Measurements from ENCODE around the gene TTC1. TPM values are rescaled to one million over a fixed set of nuclear protein-coding genes. Genes with fewer than 3 reads are reported as not detected.

The TTC1 gene
- total RNA-seq, 1 experiment from 2014 or later = 84.6 TPM

- CTCF ChIA-PET = interaction anchor here (0.7 kb wide), 1 partner anchor 452 kb away, joined by 3 read pairs; no protein-coding TSS in a partner anchor
Observed at GRCh38 chr5:159971038-159971437, 37.9 kb upstream of the TTC1 start.

GRCh38 chr5:159971514-159971913 lies 37.4 kb upstream of the TTC1 start:
- no peak for TF ChIP-seq CTCF (IDR thresholded peaks at IDR 0.05; ENCODE audit: unreplicated experiment)
- H3K9me3 Mint-ChIP-seq (ENCODE audit: unreplicated experiment) = no peaks in the 10 kb centered on the region
- peaks cover 9% of the 10 kb centered on the region for H3K4me1 Mint-ChIP-seq (ENCODE audit: insufficient read depth, unreplicated experiment)
- H3K4me3 Mint-ChIP-seq (ENCODE audit: unreplicated experiment) = no peak overlapping the region
- no peak overlapping the region for H3K27ac Mint-ChIP-seq (ENCODE audit: low read depth, unreplicated experiment)
- no peaks in the 10 kb centered on the region for H3K27me3 Mint-ChIP-seq (ENCODE audit: insufficient read depth, unreplicated experiment)
- ChIA-PET POLR2A (no interaction called here), CTCF (no interaction called here)
- intact Hi-C loops (cut with micrococcal nuclease) = no loop called here
- BruUV-seq (replicated peaks) = no TSS peak
- no peaks in the 10 kb centered on the region for H3K36me3 Mint-ChIP-seq (ENCODE audit: insufficient read depth, unreplicated experiment)
- no peak for DNase-seq (ENCODE audit: unreplicated experiment)

More at GRCh38 chr5:159971038-159971437, 37.9 kb upstream of the TTC1 start:
- no peaks in the 10 kb centered on the region for H3K9me3 Mint-ChIP-seq (ENCODE audit: unreplicated experiment)
- no peak for TF ChIP-seq CTCF (IDR thresholded peaks at IDR 0.05; ENCODE audit: unreplicated experiment)
- no peak overlapping the region for H3K4me3 Mint-ChIP-seq (ENCODE audit: unreplicated experiment)
- POLR2A ChIA-PET = interaction anchor here (0.5 kb wide), 1 partner anchor 549 kb away, joined by 3 read pairs; no protein-coding TSS in a partner anchor
- H3K27me3 Mint-ChIP-seq (ENCODE audit: insufficient read depth, unreplicated experiment) = no peaks in the 10 kb centered on the region
- no peak for DNase-seq (ENCODE audit: unreplicated experiment)
- no TSS peak for BruUV-seq (replicated peaks)
- H3K36me3 Mint-ChIP-seq (ENCODE audit: insufficient read depth, unreplicated experiment) = no peaks in the 10 kb centered on the region
- intact Hi-C loops (cut with micrococcal nuclease) = no loop called here
- peaks cover 9% of the 10 kb centered on the region for H3K4me1 Mint-ChIP-seq (ENCODE audit: insufficient read depth, unreplicated experiment)
- H3K27ac Mint-ChIP-seq (ENCODE audit: low read depth, unreplicated experiment) = no peak overlapping the region

- Mint-ChIP-seq H3K27ac (ENCODE audit: low read depth, unreplicated experiment) (no peak overlapping the region), H3K9me3 (ENCODE audit: unreplicated experiment) (no peaks in the 10 kb centered on the region), H3K27me3 (ENCODE audit: insufficient read depth, unreplicated experiment) (no peaks in the 10 kb centered on the region), H3K4me3 (ENCODE audit: unreplicated experiment) (no peak overlapping the region), H3K4me1 (ENCODE audit: insufficient read depth, unreplicated experiment) (peaks cover 9% of the 10 kb centered on the region), H3K36me3 (ENCODE audit: insufficient read depth, unreplicated experiment) (no peaks in the 10 kb centered on the region)
- no peak for DNase-seq (ENCODE audit: unreplicated experiment)
- intact Hi-C loops (cut with micrococcal nuclease) = no loop called here
- TF ChIP-seq CTCF (IDR thresholded peaks at IDR 0.05; ENCODE audit: unreplicated experiment) = no peak
- BruUV-seq (replicated peaks) = no TSS peak
- CTCF ChIA-PET = interaction anchor here (0.6 kb wide), 1 partner anchor 456 kb away, joined by 3 read pairs; no protein-coding TSS in a partner anchor
- POLR2A ChIA-PET = no interaction called here
Observed at GRCh38 chr5:159971931-159972461, 36.9 kb upstream of the TTC1 start.

- BruUV-seq (replicated peaks) = no TSS peak
- Mint-ChIP-seq H3K27ac (ENCODE audit: low read depth, unreplicated experiment) (no peak overlapping the region), H3K27me3 (ENCODE audit: insufficient read depth, unreplicated experiment) (no peaks in the 10 kb centered on the region), H3K4me3 (ENCODE audit: unreplicated experiment) (no peak overlapping the region), H3K9me3 (ENCODE audit: unreplicated experiment) (no peaks in the 10 kb centered on the region), H3K36me3 (ENCODE audit: insufficient read depth, unreplicated experiment) (no peaks in the 10 kb centered on the region), H3K4me1 (ENCODE audit: insufficient read depth, unreplicated experiment) (peaks cover 9% of the 10 kb centered on the region)
- ChIA-PET POLR2A (no interaction called here), CTCF (interaction anchor here (0.6 kb wide), 1 partner anchor 456 kb away, joined by 3 read pairs; no protein-coding TSS in a partner anchor)
- TF ChIP-seq CTCF (IDR thresholded peaks at IDR 0.05; ENCODE audit: unreplicated experiment) = no peak
- no peak for DNase-seq (ENCODE audit: unreplicated experiment)
- intact Hi-C loops (cut with micrococcal nuclease) = no loop called here
Observed at GRCh38 chr5:159972538-159973362, 36.2 kb upstream of the TTC1 start.
